ENCODE data around the gene IQUB. TPM values are rescaled to one million over a fixed set of nuclear protein-coding genes. Genes with fewer than 3 reads are reported as not detected.

IQUB gene
- total RNA-seq, 2 donors from 2014 or later: 0.10 TPM; not detected in 1

Other genes with a start within 250 kb of the IQUB start
- 10 to 100 TPM; 35.9 to 52.3 TPM for gene NDUFA5, start 23.2 kb upstream of the IQUB start, total RNA-seq
- gene ASB15, start 67.2 kb upstream of the IQUB start, total RNA-seq: not detected
- gene LMOD2, start 121.3 kb upstream of the IQUB start, total RNA-seq: not detected
- gene WASL, start 214.4 kb upstream of the IQUB start, total RNA-seq: 10 to 100 TPM in 1 of 2 donors, 1 to 10 TPM in 1; 6.3 to 10.6 TPM

Measured in natural killer cell treated with Interleukin-12 subunit alpha and Interleukin-12 subunit beta and Interleukin-15 and Interleukin-18, amount 100 ng/mL, for 72 hours (primary cell).